Stimulated activated memory B cell treated with anti-CD40 and anti-IgM and Interleukin-4, amounts not matched to agents 10 μg/mL and 1 μg/mL and 100 μg/mL, for 72 hours (primary cell): Measurements from ENCODE around the gene MAMDC4.
A peak's percentile ranks its signal among the peaks of the same experiment; 100 is the strongest.

ENCODE experiments used
- ATAC-seq: fragments of 150-1000 bp; cut with Tn5 transposase; 2 replicates; pipeline ENCODE4 v1.10.0; 2021
- H3K27ac Mint-ChIP-seq: one replicate; pipeline ENCODE4 v1.8.0; 2022; ENCODE audit warnings: mild to moderate bottlenecking, mixed read lengths
- H3K27me3 Mint-ChIP-seq: one replicate; pipeline ENCODE4 v1.8.0; 2022; ENCODE audit warnings: mixed read lengths
- H3K36me3 Mint-ChIP-seq: one replicate; pipeline ENCODE4 v1.8.0; 2022; ENCODE audit warnings: mixed read lengths
- H3K4me1 Mint-ChIP-seq: one replicate; pipeline ENCODE4 v1.8.0; 2022; ENCODE audit warnings: mixed read lengths
- H3K4me3 Mint-ChIP-seq: one replicate; pipeline ENCODE4 v1.8.0; 2022; ENCODE audit warnings: mild to moderate bottlenecking, moderate library complexity, mixed read lengths
- H3K9me3 Mint-ChIP-seq: one replicate; pipeline ENCODE4 v1.8.0; 2022; ENCODE audit warnings: mixed read lengths

Gene MAMDC4

DNA sequence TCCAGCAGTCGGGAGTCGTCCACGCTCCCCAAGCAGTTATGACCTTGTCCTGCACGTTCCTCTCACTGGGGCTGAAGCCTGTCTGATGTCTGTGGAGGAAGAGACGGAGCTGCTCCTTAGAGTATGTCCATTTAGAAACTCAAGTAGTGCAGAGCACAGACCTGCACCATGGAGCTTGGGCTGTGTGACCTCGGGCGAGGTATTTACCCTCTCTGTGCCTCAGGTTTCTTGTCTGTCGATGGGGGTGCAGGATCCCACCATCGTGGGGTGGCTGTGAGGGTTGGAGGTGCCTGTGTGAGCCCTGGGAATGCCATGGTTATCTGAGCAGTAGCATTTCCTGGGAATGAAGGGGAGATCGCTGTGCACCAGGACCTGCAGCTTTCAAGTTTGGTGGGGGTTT is 48.4 kb downstream of the MAMDC4 start:
- peaks cover 82% of the 10 kb centered on the region for H3K4me1 Mint-ChIP-seq
- ATAC-seq: no peak
- peak overlapping the region; percentile 54 for H3K4me3 Mint-ChIP-seq
- no peaks in the 10 kb centered on the region for H3K27me3 Mint-ChIP-seq
- H3K36me3 Mint-ChIP-seq: peaks cover 52% of the 10 kb centered on the region
- H3K9me3 Mint-ChIP-seq: no peaks in the 10 kb centered on the region
- H3K27ac Mint-ChIP-seq: peak overlapping the region; percentile 90

DNA sequence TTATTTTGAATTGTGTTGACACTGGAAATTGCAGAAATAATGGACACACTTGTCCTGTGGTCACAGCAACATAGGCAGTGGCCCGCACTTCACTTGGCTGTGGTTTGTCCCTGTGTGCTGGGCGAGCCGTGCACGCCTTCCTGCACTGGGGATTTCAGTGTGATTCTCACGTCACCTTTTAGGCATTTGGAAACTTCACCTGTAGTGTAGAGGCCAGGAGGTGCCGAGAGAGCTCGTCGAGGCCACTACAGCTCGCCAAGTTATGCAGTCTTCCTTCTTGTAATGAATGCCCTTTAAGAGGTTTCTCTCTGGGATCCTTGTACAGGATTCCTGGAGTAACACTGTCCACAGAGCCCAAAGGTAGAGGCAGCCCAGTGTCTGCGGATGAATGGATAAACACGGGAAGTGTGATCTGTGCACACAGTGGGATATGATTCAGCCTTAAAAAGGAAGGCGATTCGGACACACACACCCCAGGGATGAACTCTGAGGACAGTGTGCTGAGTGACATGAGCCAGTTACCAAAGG is 48.9 kb downstream of the MAMDC4 start:
- peaks cover 81% of the 10 kb centered on the region for H3K4me1 Mint-ChIP-seq
- no peak for ATAC-seq
- peak overlapping the region; percentile 90 for H3K27ac Mint-ChIP-seq
- H3K36me3 Mint-ChIP-seq: peaks cover 57% of the 10 kb centered on the region
- no peaks in the 10 kb centered on the region for H3K9me3 Mint-ChIP-seq
- H3K27me3 Mint-ChIP-seq: no peaks in the 10 kb centered on the region
- H3K4me3 Mint-ChIP-seq: peak overlapping the region; percentile 5

DNA sequence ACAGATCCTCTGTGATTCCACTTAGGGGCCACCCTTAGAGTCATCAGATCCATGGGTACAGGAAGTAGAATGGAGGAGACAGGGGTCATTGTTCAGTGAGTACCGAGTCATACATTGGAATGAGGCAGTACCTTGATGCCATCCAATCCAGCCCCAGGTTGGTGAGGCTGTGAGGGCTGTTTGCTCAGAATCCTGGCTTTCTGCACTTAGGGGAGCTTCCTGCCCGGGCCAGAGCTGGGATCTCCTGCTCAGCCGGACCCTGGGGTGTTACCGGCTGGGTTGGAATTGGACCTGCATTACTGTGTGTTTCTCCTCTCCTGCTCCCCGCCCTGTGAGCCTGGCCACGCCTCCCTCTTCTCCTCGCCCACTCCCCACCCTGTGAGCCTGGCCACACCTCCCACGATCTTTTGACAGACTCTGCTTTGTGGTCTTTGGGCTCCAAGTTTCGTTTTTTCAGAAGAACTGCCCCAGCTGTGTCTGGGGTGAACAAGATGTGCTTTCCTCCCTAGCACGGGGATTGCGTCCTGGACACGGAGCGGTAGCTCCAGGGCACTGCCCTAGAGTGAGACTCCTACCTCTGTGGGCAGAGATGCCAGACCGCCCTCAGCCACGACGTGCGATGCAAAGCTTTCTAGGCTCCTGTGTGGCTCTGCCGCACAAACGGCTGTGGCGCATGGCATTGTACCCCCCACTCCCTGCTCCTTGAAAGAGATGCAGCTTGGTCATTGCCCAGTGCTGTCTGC is 49.5 kb downstream of the MAMDC4 start:
- Mint-ChIP-seq H3K27me3 (no peaks in the 10 kb centered on the region), H3K27ac (peak overlapping the region; percentile 90), H3K36me3 (peaks cover 62% of the 10 kb centered on the region), H3K4me1 (peaks cover 83% of the 10 kb centered on the region), H3K4me3 (peak overlapping the region; percentile 65), H3K9me3 (peaks cover under 1% of the 10 kb centered on the region)
- ATAC-seq: peak; percentile 86

DNA sequence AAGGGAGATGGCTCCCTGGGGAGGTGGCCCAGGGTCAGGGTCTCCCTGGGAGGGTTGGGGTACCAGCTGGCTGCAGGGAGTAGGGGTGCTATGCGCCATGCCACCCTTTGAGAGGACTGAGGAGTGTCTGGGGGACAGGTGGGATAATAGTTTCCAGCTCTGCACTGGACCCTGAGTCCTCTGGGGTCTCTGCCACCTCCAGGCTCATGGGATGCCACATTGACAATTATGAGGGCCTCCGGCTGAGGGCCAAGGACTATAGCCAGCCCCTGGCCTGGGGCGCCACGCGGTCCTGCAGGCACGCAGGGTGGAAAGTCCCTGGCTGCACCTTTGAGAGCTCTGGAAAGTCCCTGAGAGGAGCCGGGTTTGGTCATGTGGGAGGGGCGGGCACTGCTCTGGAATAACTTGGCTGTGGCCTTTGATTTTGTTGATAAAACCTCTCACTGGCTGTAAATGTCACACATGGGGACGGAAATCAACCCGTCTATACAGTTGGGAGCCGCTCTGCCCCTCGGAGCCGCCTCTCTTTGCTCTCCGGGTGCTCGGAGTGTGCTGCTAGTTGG is 50.2 kb downstream of the MAMDC4 start:
- H3K36me3 Mint-ChIP-seq: peaks cover 63% of the 10 kb centered on the region
- H3K27me3 Mint-ChIP-seq: no peaks in the 10 kb centered on the region
- peaks cover 5% of the 10 kb centered on the region for H3K9me3 Mint-ChIP-seq
- peaks cover 83% of the 10 kb centered on the region for H3K4me1 Mint-ChIP-seq
- peak overlapping the region; percentile 90 for H3K27ac Mint-ChIP-seq
- peak overlapping the region; percentile 65 for H3K4me3 Mint-ChIP-seq
- ATAC-seq: peak; percentile 91

DNA sequence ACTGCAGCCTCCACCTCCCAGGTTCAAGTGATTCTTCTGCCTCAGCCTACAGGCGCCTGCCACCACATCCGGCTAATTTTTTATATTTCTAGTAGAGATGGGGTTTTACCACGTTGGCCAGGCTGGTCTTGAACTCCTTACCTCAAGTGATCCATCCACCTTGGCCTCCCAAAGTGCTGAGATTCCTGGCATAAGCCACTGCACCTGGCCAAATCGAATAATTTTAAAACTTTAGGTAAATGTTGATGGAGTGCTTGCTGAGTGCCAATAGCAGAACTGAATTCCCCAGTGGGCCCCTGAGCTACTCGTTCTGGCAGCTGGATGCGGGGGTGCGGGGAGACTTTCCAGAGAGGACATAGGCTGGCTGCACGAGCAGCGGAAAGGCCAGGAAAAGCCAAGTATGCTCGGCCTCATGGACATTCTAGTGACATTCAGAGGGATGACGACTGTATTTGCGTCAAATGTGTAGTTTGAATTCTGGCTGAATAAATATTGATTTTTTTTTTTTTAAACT is 51.0 kb downstream of the MAMDC4 start:
- no peak for ATAC-seq
- Mint-ChIP-seq H3K36me3 (peaks cover 71% of the 10 kb centered on the region), H3K4me3 (no peak overlapping the region), H3K27ac (peak overlapping the region; percentile 90), H3K9me3 (peaks cover 5% of the 10 kb centered on the region), H3K27me3 (no peaks in the 10 kb centered on the region), H3K4me1 (peaks cover 80% of the 10 kb centered on the region)

DNA sequence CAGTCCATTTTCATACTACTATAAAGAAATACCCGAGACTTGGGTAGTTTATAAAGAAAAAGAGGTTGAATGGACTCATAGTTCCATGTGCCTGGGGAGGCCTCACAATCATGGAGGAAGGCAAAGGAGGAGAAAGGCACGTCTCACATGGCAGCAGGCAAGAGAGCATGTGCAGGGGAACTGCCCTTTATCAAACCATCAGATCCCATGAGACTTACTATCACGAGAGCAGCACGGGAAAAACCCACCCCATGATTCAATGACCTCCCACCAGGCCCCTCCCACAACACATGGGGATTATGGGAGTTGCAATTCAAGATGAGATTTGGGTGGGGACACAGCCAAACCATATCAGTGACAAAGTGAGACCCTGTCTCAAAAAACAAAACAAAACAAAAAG is 54.1 kb downstream of the MAMDC4 start:
- H3K27me3 Mint-ChIP-seq: no peaks in the 10 kb centered on the region
- peaks cover 5% of the 10 kb centered on the region for H3K9me3 Mint-ChIP-seq
- peak overlapping the region; percentile 70 for H3K27ac Mint-ChIP-seq
- H3K4me3 Mint-ChIP-seq: no peak overlapping the region
- peaks cover 70% of the 10 kb centered on the region for H3K36me3 Mint-ChIP-seq
- ATAC-seq: no peak
- H3K4me1 Mint-ChIP-seq: peaks cover 48% of the 10 kb centered on the region

DNA sequence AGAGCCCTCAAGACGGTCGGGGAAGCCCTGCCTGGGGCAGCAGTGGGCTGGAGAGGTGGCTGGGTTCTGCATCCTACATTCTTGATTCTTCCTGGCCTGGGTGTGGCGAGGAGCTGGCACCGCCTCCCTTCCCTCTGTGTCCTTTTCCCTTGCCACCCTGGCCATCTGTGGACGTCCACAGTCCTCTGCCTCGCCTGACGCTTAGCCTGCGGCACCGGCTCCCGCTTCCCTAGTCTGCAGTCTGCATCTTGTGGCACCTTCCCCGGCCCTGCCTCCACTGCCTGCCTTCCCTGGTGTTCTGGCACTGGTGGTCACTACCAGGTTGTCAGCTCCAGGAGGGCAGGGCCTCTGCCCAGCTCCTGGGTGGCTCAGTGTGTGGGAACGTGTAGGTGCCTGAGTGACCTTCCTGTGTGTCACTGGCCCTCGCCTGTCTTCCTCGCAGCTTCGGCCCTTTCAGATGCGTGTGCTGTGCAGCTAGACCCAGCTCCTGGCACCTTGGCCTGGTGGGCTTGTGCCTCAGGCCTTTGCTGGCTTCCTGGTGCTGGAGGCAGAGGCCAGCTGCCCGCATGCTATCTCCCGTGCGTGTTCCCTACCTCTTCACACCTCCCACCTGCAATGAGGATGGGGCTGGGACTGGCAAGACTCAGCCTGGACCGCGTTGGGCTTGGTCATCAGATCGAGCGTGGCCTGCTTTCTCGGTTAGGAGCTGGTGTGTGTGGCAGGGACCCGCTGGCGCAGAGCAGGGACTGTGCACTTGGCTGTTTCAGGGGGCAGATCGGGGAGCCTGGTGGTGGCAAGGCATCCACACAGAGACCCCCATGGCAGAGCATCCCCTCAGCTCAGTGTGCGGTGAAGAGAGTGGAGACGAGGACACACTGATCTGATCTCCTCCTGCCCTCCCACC is 55.1 kb downstream of the MAMDC4 start:
- peaks cover 5% of the 10 kb centered on the region for H3K9me3 Mint-ChIP-seq
- H3K27ac Mint-ChIP-seq: peak overlapping the region; percentile 70
- no peaks in the 10 kb centered on the region for H3K27me3 Mint-ChIP-seq
- H3K4me1 Mint-ChIP-seq: peaks cover 38% of the 10 kb centered on the region
- no peak for ATAC-seq
- no peak overlapping the region for H3K4me3 Mint-ChIP-seq
- peaks cover 70% of the 10 kb centered on the region for H3K36me3 Mint-ChIP-seq
